ENCODE measurements around the gene FBXW2. TPM values are rescaled to one million over a fixed set of nuclear protein-coding genes. Genes with fewer than 3 reads are reported as not detected.

The FBXW2 gene
- total RNA-seq, 1 experiment from 2014 or later: 31.7 TPM

- no peak for DNase-seq (ENCODE audit: low read depth)
Measured at GRCh38 chr9:120745278-120745677, 47.9 kb downstream of the FBXW2 start.

DNA sequence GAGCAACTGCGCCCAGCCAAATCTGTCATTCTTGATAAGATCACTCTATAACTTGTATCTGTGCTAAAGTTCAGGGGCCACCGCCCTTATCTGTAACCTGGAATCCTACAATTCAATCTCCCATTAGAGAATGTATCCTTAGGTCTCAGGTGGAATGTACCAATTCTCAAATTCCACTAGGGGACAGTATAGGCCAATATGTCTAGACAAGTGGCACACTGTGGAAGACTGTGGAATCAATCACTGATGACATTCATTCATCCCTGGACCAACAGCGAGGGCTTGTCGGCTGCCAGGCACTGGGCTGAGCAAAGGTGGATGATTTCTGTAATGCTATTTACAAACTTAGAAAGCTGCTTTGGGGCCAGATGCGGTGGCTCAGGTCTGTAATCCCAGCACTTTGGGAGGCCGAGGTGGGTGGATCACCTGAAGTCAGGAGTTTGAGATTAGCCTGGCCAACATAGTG is 50.2 kb downstream of the FBXW2 start:
- peak; percentile 63 for DNase-seq (ENCODE audit: low read depth)

DNA sequence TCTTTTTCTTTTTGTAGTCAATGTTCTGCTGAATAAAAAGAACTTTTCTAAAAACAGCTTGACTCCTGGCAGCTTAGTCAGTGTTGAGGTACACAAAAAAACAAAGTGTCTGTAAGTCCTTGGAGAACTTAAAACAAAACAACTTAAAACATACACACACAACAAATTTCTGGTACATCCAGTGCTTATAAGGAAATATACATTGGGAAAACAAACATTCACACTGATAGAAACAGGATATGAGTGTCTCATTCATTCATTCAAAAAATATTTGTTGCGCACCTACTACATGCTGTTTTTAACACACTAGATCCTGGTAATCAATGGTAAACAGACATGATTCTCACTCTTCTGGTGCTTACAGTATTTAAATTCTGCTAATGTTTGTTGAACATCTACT is 51.5 kb downstream of the FBXW2 start:
- DNase-seq (ENCODE audit: low read depth): no peak

DNA sequence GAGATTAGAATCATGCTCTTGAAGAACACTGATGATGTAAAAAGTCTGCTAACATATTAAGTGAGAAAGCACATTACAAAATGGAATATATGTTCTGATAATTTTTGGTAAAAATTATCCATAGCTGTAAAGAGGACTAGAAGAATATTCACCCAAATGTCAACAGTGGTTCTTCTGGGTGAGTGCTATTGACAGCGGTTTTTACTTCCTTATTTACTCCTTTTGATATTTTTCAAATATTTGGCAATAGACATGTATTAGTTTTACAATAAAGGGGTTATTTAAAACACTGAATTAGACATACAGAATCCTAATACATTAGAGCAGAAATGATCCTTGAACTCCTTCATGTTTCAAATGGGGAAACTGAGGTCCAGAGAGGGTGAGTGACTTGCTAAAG is 52.0 kb downstream of the FBXW2 start:
- DNase-seq (ENCODE audit: low read depth): no peak

- no peak for DNase-seq (ENCODE audit: low read depth)
Measured at GRCh38 chr9:120740132-120740531, 53.1 kb downstream of the FBXW2 start.

- no peak for DNase-seq (ENCODE audit: low read depth)
Measured at GRCh38 chr9:120737416-120738165, 55.6 kb downstream of the FBXW2 start.

- DNase-seq (ENCODE audit: low read depth): no peak
Measured at GRCh38 chr9:120736881-120737280, 56.3 kb downstream of the FBXW2 start.

DNA sequence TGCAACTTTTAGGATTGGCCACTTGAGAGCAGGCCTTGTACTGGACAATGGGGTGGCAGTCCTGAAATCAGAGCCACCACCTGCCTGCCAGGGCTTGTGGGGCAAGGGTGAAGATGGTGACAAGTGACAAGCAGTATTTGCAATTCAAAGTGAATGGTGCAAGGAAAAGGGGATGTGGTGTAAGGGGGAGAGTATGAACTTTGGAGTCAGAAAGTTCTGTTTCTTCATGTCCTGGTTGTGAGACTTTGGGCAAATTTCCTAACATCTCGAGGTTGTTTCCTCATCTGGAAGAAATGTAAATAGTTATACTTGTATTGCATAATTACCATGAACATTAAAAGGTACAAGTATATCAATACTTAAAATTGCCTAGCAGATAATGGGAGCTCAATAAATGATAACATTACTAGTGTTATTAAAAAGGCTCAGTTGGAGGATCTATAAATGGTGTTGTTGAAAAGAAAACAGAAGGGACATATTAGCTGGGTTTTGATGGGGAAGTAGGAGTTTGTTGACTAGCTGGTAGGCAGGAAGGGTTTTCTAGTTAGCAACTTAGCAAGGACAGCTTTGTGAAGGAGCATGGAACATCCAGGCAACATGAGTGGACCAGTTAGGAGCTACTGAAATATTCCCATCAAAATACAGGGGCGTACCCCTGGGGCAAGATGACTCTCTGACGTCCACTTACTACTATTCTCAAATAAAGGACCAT is 57.6 kb downstream of the FBXW2 start:
- no peak for DNase-seq (ENCODE audit: low read depth)

DNA sequence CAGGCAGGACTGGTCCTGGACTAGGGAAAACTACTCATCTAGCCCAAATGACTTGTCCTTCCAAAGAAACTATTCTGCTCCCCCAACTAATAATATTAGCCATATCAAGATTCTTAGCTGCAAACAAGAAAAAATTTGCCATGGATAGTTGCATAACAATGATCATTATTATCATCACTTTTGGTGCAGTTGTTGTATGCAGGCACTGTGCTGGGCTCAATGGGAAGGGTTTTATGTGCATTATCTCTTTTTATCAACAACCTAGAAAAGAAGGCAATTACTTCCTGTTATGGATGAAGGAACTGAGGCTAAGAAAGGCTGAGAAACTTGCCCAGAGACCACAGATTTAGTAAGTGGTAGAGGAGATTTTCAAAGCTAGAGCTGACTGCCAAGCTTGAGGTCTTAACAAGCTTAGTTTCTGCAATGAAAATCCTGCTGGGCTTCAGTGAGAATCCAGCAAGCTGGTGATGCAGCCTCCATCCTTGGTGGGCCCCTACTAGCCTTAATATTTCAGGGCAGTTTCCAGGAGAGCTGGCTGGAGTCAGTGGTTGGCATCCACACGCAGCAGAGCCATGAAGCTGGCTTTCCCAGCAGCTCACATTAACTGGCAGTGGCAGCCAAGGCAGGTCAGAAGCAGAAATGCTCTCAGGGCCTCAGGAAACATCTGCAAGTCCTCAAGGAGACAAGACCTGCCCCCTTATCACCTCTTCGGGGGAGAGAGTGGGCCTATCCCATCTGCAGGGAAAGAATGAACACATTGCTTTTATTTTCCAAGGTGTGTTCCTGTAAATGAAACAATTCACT is 58.4 kb downstream of the FBXW2 start:
- no peak for DNase-seq (ENCODE audit: low read depth)

- DNase-seq (ENCODE audit: low read depth): peak; percentile 38
Measured at GRCh38 chr9:120733190-120733589, 60.0 kb downstream of the FBXW2 start.

DNA sequence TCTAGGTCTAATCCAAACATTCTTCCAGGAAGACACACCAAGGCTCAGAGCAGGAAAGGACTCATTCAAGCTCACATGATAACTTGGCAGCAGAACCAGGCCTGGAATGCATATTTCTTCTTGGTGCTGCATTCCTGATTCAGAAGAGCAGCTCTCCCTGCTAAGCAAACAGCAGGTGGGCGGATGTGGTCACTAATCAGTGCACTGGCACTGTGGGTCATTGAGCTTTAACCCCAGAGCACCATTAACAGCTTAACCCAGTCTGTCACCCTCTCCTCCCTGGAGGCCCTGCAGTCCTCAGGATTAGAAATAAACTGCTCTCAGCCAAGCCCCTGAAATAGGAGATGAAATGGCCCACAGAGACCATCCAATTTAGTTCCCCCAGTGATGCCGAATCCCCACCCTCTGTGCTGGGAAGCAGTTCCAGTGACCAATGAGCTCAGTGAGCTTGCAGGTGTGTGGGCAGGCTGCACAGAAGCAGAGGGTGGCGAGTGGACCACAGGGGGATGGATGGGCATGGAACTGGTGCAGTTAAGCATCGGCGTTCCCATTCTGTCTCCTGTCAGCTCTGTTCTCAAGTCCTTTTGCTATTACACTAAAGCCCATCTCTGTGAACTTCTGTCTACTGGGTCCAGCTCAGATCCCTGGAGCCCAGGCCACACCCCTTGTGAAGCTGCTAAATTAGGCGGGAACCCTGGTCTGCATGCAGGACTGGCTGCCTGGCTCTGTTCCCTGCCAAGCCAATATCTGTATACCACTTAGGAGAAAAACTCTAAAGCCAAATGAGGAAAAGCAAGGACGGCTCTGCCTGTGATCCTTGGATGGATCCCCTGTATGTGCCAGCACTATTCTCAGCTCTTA is 62.3 kb downstream of the FBXW2 start:
- DNase-seq (ENCODE audit: low read depth): peak; percentile 100

GRCh38 chr9:120729791-120730241 is 63.4 kb downstream of the FBXW2 start:
- DNase-seq (ENCODE audit: low read depth): peak; percentile 58

DNA sequence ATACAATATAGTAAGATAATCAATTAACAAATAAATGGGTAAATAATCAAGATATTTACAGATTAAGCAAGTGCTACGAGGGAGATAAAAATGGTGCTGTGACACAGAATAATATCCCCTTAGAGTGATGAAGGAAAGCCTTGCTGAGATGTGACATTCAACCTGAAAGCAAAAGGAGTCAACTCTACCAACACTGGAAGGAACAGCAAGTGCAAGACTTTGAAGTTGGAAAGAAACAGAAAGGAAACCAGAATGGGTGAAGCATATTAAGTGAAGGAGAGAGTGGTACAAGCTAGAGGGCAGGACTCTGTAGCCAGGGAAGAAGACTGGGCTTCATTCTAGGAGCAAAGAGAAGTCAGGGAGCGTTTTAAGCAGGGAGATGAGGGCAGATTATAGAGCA is 66.7 kb downstream of the FBXW2 start:
- no peak for DNase-seq (ENCODE audit: low read depth)

- no peak for DNase-seq (ENCODE audit: low read depth)
Measured at GRCh38 chr9:120725907-120726306, 67.3 kb downstream of the FBXW2 start.

- DNase-seq (ENCODE audit: low read depth): no peak
Measured at GRCh38 chr9:120724757-120725400, 68.3 kb downstream of the FBXW2 start.

DNA sequence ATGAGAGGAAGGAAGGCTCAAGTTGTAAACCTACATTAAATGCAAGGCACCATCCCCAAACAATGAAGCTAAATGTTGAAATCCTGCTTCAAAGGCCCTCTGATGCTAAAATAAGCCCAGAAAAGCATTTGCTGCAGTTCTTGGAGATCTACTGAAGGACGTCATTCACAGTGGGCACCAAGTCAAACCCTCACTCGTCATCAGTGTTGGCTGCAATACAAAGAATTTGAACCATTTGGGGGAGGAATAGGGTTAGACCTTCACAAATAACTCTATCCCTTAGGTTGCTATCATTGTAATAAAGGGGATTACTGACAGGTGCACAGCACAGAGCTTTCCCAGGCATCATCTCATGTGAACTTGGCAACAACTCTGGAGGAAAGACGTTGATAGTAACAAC is 69.7 kb downstream of the FBXW2 start:
- peak; percentile 52 for DNase-seq (ENCODE audit: low read depth)

DNA sequence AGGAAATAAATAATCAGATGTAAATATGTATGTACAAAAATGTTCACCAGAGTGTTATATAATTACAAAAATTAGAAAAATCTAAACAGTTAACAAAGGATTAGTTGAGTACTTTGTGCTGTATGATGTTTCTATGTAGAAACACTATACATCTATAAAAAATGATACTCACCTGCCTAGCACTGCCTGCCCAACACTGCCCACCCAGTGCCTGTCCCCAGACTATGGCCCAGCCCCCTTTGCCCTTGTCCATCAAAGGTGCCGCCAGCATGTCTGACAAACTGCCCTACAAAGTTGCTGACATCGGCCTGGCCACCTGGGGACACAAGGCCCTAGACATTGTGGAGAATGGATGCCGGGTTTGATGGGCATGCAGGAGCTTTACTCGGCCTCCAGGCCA is 72.8 kb downstream of the FBXW2 start:
- DNase-seq (ENCODE audit: low read depth): no peak

GRCh38 chr9:120718316-120718715 is 74.9 kb downstream of the FBXW2 start:
- DNase-seq (ENCODE audit: low read depth): no peak

DNA sequence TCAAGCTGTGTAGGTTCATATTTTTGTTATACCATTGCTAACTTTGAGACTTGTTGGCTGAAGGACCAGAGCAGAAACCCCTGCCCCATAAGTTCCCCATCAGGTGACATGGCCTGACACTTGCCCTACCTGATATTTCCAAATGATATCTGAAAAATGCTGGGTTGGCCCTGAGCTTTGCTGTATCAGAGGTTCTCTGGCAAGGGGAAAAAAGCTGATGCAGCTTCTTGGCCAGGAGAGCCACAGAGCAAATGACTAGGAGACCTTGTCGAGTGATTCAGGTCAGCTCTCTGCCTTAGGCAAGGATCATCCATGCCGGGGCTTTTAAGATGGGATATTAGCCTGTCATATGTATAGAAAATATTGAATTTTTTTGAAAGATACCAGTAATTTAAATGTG is 76.0 kb downstream of the FBXW2 start:
- no peak for DNase-seq (ENCODE audit: low read depth)

- no peak for DNase-seq (ENCODE audit: low read depth)
Measured at GRCh38 chr9:120716483-120716882, 76.7 kb downstream of the FBXW2 start.

DNA sequence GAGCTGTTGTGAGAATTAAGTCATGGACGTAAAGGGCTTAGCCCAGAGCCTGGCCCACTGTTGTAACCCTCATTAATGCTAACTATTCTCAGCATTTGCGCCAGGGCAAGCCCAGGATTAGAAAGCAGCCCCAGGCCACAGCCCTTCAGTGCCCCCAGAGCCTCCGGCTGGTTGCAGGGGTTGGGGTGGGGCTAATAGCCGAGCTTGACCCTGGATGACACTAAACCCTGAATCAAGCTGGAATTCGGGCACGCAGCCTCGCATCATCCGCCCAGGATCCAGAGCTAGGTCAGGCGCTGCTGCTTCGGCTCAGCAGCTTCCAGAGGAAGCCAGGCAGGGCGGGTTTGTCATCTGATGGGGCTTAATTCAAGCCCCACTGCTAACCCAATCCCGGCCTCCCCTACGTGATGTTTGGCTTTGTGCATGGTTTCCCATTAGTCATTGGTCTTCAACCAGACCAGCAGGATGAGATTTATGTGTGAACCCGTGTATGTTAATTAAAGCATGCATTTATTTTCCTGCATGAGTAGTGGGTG is 77.8 kb downstream of the FBXW2 start:
- peak; percentile 91 for DNase-seq (ENCODE audit: low read depth)
